Neural progenitor cell (in vitro differentiated cells): ENCODE measurements around the gene ELF5.

Source experiments
- EZH2 ChIP-seq: fragments of 200-600 bp; sonication (generic); IDR thresholded peaks from 2 replicates; pipeline ENCODE4 v1.6.1; 2017; ENCODE audit warnings: antibody characterized with exemption, mild to moderate bottlenecking, moderate library complexity
- TF ChIP-seq, protein P1 (sequence below): fragments of 200-600 bp; sonication (generic); IDR thresholded peaks from 2 replicates; pipeline ENCODE4 v1.5.1; 2017; ENCODE audit warnings: antibody characterized with exemption, mild to moderate bottlenecking

GRCh38 chr11:34499719-34500500 is 13.7 kb downstream of the ELF5 start:
- TF ChIP-seq, protein P1, sequence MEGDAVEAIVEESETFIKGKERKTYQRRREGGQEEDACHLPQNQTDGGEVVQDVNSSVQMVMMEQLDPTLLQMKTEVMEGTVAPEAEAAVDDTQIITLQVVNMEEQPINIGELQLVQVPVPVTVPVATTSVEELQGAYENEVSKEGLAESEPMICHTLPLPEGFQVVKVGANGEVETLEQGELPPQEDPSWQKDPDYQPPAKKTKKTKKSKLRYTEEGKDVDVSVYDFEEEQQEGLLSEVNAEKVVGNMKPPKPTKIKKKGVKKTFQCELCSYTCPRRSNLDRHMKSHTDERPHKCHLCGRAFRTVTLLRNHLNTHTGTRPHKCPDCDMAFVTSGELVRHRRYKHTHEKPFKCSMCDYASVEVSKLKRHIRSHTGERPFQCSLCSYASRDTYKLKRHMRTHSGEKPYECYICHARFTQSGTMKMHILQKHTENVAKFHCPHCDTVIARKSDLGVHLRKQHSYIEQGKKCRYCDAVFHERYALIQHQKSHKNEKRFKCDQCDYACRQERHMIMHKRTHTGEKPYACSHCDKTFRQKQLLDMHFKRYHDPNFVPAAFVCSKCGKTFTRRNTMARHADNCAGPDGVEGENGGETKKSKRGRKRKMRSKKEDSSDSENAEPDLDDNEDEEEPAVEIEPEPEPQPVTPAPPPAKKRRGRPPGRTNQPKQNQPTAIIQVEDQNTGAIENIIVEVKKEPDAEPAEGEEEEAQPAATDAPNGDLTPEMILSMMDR = no peak
- TF ChIP-seq EZH2 = no peak
